ENCODE measurements around the gene STK32A.

Gene STK32A

DNA sequence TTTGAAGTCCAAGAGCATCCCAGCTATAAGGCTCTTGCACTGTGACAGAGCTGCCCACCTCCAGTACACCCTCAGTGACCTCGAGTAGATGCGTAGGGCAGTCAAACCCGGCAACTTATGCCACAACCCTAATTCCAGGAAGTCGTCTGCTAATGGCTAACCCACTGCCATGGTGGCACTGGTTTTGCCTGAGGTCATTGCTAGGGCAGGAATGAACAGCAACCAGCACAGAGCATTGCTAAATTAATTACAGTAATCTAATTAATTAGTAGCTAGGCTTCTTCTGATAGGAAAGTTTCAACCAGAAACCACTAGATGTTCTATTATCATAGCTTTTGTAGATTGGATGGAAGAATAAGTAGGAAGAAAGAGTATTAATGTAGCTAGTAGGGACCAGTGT lies 152.3 kb downstream of the STK32A start:
- Histone ChIP-seq H3K27ac (no peak overlapping the region), H3K4me3 (no peak overlapping the region)
- TF ChIP-seq, protein P1, sequence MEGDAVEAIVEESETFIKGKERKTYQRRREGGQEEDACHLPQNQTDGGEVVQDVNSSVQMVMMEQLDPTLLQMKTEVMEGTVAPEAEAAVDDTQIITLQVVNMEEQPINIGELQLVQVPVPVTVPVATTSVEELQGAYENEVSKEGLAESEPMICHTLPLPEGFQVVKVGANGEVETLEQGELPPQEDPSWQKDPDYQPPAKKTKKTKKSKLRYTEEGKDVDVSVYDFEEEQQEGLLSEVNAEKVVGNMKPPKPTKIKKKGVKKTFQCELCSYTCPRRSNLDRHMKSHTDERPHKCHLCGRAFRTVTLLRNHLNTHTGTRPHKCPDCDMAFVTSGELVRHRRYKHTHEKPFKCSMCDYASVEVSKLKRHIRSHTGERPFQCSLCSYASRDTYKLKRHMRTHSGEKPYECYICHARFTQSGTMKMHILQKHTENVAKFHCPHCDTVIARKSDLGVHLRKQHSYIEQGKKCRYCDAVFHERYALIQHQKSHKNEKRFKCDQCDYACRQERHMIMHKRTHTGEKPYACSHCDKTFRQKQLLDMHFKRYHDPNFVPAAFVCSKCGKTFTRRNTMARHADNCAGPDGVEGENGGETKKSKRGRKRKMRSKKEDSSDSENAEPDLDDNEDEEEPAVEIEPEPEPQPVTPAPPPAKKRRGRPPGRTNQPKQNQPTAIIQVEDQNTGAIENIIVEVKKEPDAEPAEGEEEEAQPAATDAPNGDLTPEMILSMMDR (IDR thresholded peaks at IDR 0.05), result no peak
- DNase-seq (ENCODE audit: low spot score), result no peak

DNA sequence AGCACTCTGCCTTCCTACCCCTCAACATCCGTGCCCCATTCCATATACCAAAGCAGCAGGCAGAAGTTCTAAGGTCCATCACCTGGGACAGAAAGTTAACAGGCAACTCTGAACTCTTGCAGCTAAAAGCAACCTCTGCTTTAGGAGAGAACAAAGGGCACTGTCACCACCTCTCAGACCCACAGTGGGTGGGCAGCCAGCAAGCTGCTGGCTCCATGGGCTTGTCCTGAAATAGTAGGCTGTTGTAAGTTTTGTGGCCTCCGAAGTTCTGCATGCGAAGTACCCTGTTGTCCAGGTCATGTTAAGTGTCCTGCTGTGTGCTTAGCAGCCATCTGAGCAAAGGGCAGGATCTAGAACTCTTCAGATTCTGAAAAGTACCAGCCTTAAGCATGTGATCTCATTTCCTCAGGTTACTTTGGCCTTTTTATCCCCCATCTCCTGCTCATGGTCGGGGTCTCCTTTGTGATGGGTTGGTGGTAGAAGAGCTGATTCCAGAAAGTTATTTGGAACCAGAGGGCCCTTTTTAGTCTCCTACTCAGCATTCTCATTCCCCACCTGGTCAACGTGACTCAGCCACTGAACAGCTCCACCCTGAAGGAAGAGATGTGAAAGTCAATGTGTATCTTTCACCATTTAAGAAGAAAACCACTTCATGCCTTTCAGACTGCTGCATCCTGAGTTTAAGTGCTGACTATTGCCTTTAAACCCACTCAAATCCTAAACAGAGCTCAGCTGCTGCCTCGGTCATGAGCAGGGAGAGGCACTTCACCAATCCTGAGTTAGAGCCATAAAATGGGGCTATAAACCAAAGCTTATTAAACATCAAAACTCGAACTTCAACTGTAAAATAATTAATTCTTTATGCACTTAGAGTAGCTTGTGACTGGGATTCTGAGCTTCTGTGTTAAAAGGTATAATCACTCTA lies 153.6 kb downstream of the STK32A start:
- Histone ChIP-seq H3K4me3 (no peak overlapping the region), H3K27ac (no peak overlapping the region)
- DNase-seq (ENCODE audit: low spot score), result no peak
- TF ChIP-seq, protein P1 (IDR thresholded peaks at IDR 0.05), result no peak

DNA sequence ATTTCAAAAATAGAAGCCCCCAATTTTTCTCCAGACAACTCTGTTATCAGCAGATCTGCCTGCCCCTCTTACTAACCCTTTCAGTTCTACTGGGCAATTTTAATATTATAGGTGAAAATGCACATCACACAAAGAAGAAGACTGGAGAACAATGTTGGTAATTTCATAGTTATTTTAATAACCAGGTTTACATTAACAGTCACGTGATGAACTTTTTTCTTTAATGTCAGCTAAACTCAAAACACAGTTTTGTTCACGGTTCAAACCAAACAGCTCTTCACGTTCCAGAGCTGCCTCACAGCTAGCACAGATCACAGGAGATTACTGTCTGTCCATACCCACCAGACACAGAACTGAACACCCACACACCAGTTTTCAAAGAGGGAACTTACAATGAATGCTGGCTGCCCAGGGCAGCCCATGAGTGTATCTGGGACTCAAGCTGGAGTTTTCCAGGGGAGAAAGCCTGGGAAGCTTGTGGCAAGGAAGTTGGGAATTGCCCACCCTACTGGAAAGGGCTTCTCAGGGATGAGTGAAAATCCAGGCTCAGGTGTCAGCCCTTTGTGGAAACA lies 155.9 kb downstream of the STK32A start:
- DNase-seq (ENCODE audit: low spot score), result no peak
- TF ChIP-seq, protein P1 (IDR thresholded peaks at IDR 0.05), result no peak
- peak overlapping the region in 1 of 2 donors; percentile 27 for H3K27ac ChIP-seq
- H3K4me3 ChIP-seq, result no peak overlapping the region

DNA sequence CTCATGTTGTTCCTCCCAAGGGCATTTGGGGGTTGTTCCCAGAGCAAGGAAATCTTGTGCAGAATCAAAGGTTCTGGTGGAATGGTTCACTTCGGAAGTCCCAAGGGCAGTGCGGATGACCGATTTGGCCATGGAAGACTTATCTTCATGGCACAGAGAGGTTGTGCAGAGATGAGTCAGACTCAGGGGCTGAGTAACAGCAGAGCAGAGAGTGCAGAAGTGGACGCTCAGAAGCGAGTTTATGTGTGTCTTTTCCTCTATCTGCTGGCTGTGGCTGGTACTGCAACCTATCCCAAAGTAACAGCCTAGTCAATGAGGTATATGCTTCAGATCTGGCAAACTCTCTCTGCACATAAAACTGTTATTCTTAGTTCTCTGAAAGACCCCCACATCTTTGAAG lies 157.0 kb downstream of the STK32A start:
- TF ChIP-seq, protein P1 (IDR thresholded peaks at IDR 0.05), result peak; percentile 51
- Histone ChIP-seq H3K4me3 (no peak overlapping the region), H3K27ac (no peak overlapping the region)
- DNase-seq (ENCODE audit: low spot score), result no peak

DNA sequence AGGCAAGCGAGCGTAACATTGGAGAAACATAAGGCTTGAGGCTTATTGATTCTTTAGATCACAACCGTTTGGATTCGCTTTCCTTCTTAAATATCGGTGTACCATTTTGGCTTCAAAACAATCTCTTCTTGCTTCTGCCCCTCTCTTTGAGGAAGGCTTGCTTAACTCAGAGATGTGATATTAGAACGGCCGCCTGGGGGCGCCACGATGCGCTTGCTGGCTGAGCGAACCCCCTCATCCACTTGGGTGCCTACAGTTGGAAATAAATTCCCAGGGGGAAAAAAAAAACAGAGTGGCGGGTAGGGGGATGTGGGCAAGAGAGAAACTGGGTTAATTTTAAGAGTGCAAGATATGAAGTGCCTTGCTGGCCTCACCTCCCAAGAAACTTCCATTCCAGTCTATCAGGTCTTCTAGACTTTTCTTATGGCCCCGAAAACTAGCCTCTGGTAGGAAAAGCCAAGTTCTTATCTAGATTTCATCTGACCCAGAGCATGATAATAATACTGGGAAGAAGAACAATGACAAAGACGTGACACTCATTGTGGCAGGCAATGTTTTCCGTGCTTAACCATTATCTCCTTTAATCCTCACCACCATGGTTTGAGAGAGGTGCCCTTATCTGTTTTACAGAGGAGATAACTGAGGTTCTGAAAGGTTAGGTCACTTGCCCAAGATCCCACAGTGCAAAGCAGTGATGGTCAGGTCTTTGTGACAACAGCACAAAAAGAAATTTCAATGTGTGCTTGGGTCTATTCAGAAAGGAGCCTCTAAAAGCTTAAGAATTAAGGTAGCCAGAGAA lies 159.2 kb downstream of the STK32A start:
- H3K4me3 ChIP-seq, result no peak overlapping the region
- TF ChIP-seq, protein P1 (IDR thresholded peaks at IDR 0.05), result no peak
- no peak overlapping the region for H3K27ac ChIP-seq
- no peak for DNase-seq (ENCODE audit: low spot score)

DNA sequence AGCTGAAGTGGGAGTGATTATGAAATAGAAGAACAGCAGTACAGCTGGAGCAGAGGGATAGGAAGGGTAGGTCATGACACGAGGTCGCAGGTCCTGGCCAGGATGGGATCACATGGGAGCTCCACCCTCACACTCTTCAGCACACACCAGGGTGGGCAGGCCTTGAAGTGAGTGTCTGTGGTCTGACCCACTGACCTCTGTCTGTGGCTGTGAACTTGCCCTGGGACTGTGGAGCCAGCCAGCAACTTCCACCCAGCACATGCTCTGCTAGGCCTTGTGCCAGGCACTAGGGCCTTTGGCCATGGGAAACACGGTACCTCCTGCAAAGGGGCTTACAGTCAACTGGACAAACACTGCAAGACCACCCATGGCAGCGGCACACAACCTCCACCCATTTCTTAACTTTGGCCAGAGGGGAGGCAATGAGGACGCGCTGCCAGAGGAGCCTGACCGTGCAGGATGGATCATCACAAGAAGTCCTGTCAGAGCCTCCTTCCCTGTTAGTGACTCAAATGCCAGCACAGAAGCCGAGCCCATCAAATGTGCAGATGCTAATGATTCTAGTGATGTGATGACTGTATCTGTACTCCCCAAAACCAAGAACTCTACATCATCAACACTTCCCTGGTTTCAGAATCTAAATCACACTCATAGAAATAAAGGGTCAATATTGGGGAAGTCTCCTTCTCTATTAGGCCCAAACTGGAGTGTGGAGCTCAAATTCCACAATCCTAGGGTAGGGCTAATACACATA lies 161.4 kb downstream of the STK32A start:
- H3K4me3 ChIP-seq, result no peak overlapping the region
- peak overlapping the region in 1 of 2 donors; percentile 41 for H3K27ac ChIP-seq
- TF ChIP-seq, protein P1 (IDR thresholded peaks at IDR 0.05), result no peak
- DNase-seq (ENCODE audit: low spot score), result no peak

All from coronary artery (tissue), 2 donors.